Measurements from ENCODE around the gene PLCXD3. TPM values are rescaled to one million over a fixed set of nuclear protein-coding genes. Genes with fewer than 3 reads are reported as not detected.

PLCXD3 gene
- polyA plus RNA-seq, 4 donors = 0.27 to 4.4 (median 1.1) TPM

- Histone ChIP-seq H3K36me3 (ENCODE audit: control insufficient read depth in 3 of 3, insufficient read depth in 2 of 3, low read depth in 1 of 3, low read length in 3 of 3) (no peaks in the 10 kb centered on the region), H3K27ac (ENCODE audit: low read depth in 1 of 3, low read length in 2 of 3) (no peak overlapping the region), H3K9me3 (ENCODE audit: control insufficient read depth in 2 of 2, insufficient read depth in 1 of 2, low read depth in 1 of 2, low read length in 1 of 2) (peaks cover 0 to 8% of the 10 kb centered on the region in 2 donors), H3K27me3 (ENCODE audit: control insufficient read depth in 3 of 3, insufficient read depth in 3 of 3, low read length in 3 of 3) (no peaks in the 10 kb centered on the region), H3K4me1 (ENCODE audit: control insufficient read depth in 3 of 3, insufficient read depth in 2 of 3, low read depth in 1 of 3, low read length in 2 of 3) (peaks cover 0 to 10% (median 0%) of the 10 kb centered on the region in 3 donors), H3K4me3 (ENCODE audit: low read depth in 1 of 3, low read length in 3 of 3) (no peak overlapping the region)
- WGBS, 3 donors = 75 to 91% (median 83%) methylated on average over 2 of the region's 2 CpGs
- no peak for FAIRE-seq
- DNase-seq = no peak
Observed at GRCh38 chr5:41290810-41291209, 219.6 kb downstream of the PLCXD3 start.

GRCh38 chr5:41289970-41290464 lies 220.4 kb downstream of the PLCXD3 start:
- peaks cover 0 to 12% (median 0%) of the 10 kb centered on the region in 3 donors for H3K4me1 ChIP-seq (ENCODE audit: control insufficient read depth in 3 of 3, insufficient read depth in 2 of 3, low read depth in 1 of 3, low read length in 2 of 3)
- no peaks in the 10 kb centered on the region for H3K36me3 ChIP-seq (ENCODE audit: control insufficient read depth in 3 of 3, insufficient read depth in 2 of 3, low read depth in 1 of 3, low read length in 3 of 3)
- no peak overlapping the region for H3K4me3 ChIP-seq (ENCODE audit: low read depth in 1 of 3, low read length in 3 of 3)
- H3K27ac ChIP-seq (ENCODE audit: low read depth in 1 of 3, low read length in 2 of 3) = no peak overlapping the region
- no peaks in the 10 kb centered on the region for H3K27me3 ChIP-seq (ENCODE audit: control insufficient read depth in 3 of 3, insufficient read depth in 3 of 3, low read length in 3 of 3)
- 82 to 92% (median 86%) methylated on average over 4 of the region's 4 CpGs for WGBS, 3 donors
- FAIRE-seq (no peak), DNase-seq (no peak)
- H3K9me3 ChIP-seq (ENCODE audit: control insufficient read depth in 2 of 2, insufficient read depth in 1 of 2, low read depth in 1 of 2, low read length in 1 of 2) = peaks cover 0 to 8% of the 10 kb centered on the region in 2 donors

GRCh38 chr5:41286696-41287095 lies 223.7 kb downstream of the PLCXD3 start:
- Histone ChIP-seq H3K27me3 (ENCODE audit: control insufficient read depth in 3 of 3, insufficient read depth in 3 of 3, low read length in 3 of 3) (no peaks in the 10 kb centered on the region), H3K4me1 (ENCODE audit: control insufficient read depth in 3 of 3, insufficient read depth in 2 of 3, low read depth in 1 of 3, low read length in 2 of 3) (peaks cover 0 to 12% (median 0%) of the 10 kb centered on the region in 3 donors), H3K9me3 (ENCODE audit: control insufficient read depth in 2 of 2, insufficient read depth in 1 of 2, low read depth in 1 of 2, low read length in 1 of 2) (peaks cover 0 to 8% of the 10 kb centered on the region in 2 donors), H3K27ac (ENCODE audit: low read depth in 1 of 3, low read length in 2 of 3) (no peak overlapping the region), H3K36me3 (ENCODE audit: control insufficient read depth in 3 of 3, insufficient read depth in 2 of 3, low read depth in 1 of 3, low read length in 3 of 3) (no peaks in the 10 kb centered on the region), H3K4me3 (ENCODE audit: low read depth in 1 of 3, low read length in 3 of 3) (no peak overlapping the region)
- 10 to 30% (median 23%) methylated on average over 2 of the region's 2 CpGs for WGBS, 3 donors
- DNase-seq = no peak
- FAIRE-seq = no peak

GRCh38 chr5:41286165-41286564 lies 224.2 kb downstream of the PLCXD3 start:
- no peak overlapping the region for H3K4me3 ChIP-seq (ENCODE audit: low read depth in 1 of 3, low read length in 3 of 3)
- H3K27me3 ChIP-seq (ENCODE audit: control insufficient read depth in 3 of 3, insufficient read depth in 3 of 3, low read length in 3 of 3) = no peaks in the 10 kb centered on the region
- 22 to 59% (median 58%) methylated on average over 2 of the region's 2 CpGs for WGBS, 3 donors
- no peak overlapping the region for H3K27ac ChIP-seq (ENCODE audit: low read depth in 1 of 3, low read length in 2 of 3)
- H3K4me1 ChIP-seq (ENCODE audit: control insufficient read depth in 3 of 3, insufficient read depth in 2 of 3, low read depth in 1 of 3, low read length in 2 of 3) = peaks cover 0 to 9% (median 0%) of the 10 kb centered on the region in 3 donors
- FAIRE-seq (no peak), DNase-seq (peak in 1 of 2 donors; percentile 33)
- H3K36me3 ChIP-seq (ENCODE audit: control insufficient read depth in 3 of 3, insufficient read depth in 2 of 3, low read depth in 1 of 3, low read length in 3 of 3) = no peaks in the 10 kb centered on the region
- peaks cover 0 to 8% of the 10 kb centered on the region in 2 donors for H3K9me3 ChIP-seq (ENCODE audit: control insufficient read depth in 2 of 2, insufficient read depth in 1 of 2, low read depth in 1 of 2, low read length in 1 of 2)

- Histone ChIP-seq H3K9me3 (ENCODE audit: control insufficient read depth in 2 of 2, insufficient read depth in 1 of 2, low read depth in 1 of 2, low read length in 1 of 2) (peaks cover 0 to 2% of the 10 kb centered on the region in 2 donors), H3K4me3 (ENCODE audit: low read depth in 1 of 3, low read length in 3 of 3) (no peak overlapping the region), H3K4me1 (ENCODE audit: control insufficient read depth in 3 of 3, insufficient read depth in 2 of 3, low read depth in 1 of 3, low read length in 2 of 3) (peaks cover 0 to 5% (median 0%) of the 10 kb centered on the region in 3 donors), H3K36me3 (ENCODE audit: control insufficient read depth in 3 of 3, insufficient read depth in 2 of 3, low read depth in 1 of 3, low read length in 3 of 3) (no peaks in the 10 kb centered on the region), H3K27me3 (ENCODE audit: control insufficient read depth in 3 of 3, insufficient read depth in 3 of 3, low read length in 3 of 3) (no peaks in the 10 kb centered on the region), H3K27ac (ENCODE audit: low read depth in 1 of 3, low read length in 2 of 3) (no peak overlapping the region)
- FAIRE-seq (no peak), DNase-seq (no peak)
- 54 to 80% (median 77%) methylated on average over 2 of the region's 2 CpGs for WGBS, 3 donors
Observed at GRCh38 chr5:41284938-41285337, 225.5 kb downstream of the PLCXD3 start.

GRCh38 chr5:41281215-41281810 lies 229.1 kb downstream of the PLCXD3 start:
- FAIRE-seq (no peak), DNase-seq (peak; percentile 12 to 47)
- no peaks in the 10 kb centered on the region for H3K36me3 ChIP-seq (ENCODE audit: control insufficient read depth in 3 of 3, insufficient read depth in 2 of 3, low read depth in 1 of 3, low read length in 3 of 3)
- no peak overlapping the region for H3K27ac ChIP-seq (ENCODE audit: low read depth in 1 of 3, low read length in 2 of 3)
- no peaks in the 10 kb centered on the region for H3K9me3 ChIP-seq (ENCODE audit: control insufficient read depth in 2 of 2, insufficient read depth in 1 of 2, low read depth in 1 of 2, low read length in 1 of 2)
- peaks cover 0 to 5% (median 0%) of the 10 kb centered on the region in 3 donors for H3K4me1 ChIP-seq (ENCODE audit: control insufficient read depth in 3 of 3, insufficient read depth in 2 of 3, low read depth in 1 of 3, low read length in 2 of 3)
- WGBS, 3 donors = 22 to 39% (median 23%) methylated on average over 12 of the region's 12 CpGs
- no peaks in the 10 kb centered on the region for H3K27me3 ChIP-seq (ENCODE audit: control insufficient read depth in 3 of 3, insufficient read depth in 3 of 3, low read length in 3 of 3)
- no peak overlapping the region for H3K4me3 ChIP-seq (ENCODE audit: low read depth in 1 of 3, low read length in 3 of 3)

- no peak for FAIRE-seq
- WGBS, 3 donors = 59 to 85% (median 68%) methylated on average over 2 of the region's 2 CpGs
- DNase-seq = no peak
Observed at GRCh38 chr5:41279040-41279439, 231.4 kb downstream of the PLCXD3 start.

GRCh38 chr5:41277476-41278245 lies 232.7 kb downstream of the PLCXD3 start:
- DNase-seq = no peak
- WGBS, 3 donors = 68 to 85% (median 70%) methylated on average over 4 of the region's 4 CpGs
- Histone ChIP-seq H3K4me1 (ENCODE audit: control insufficient read depth in 3 of 3, insufficient read depth in 2 of 3, low read depth in 1 of 3, low read length in 2 of 3) (no peaks in the 10 kb centered on the region), H3K36me3 (ENCODE audit: control insufficient read depth in 3 of 3, insufficient read depth in 2 of 3, low read depth in 1 of 3, low read length in 3 of 3) (no peaks in the 10 kb centered on the region), H3K27me3 (ENCODE audit: control insufficient read depth in 3 of 3, insufficient read depth in 3 of 3, low read length in 3 of 3) (no peaks in the 10 kb centered on the region), H3K27ac (ENCODE audit: low read depth in 1 of 3, low read length in 2 of 3) (no peak overlapping the region), H3K9me3 (ENCODE audit: control insufficient read depth in 2 of 2, insufficient read depth in 1 of 2, low read depth in 1 of 2, low read length in 1 of 2) (no peaks in the 10 kb centered on the region), H3K4me3 (ENCODE audit: low read depth in 1 of 3, low read length in 3 of 3) (no peak overlapping the region)
- no peak for FAIRE-seq

More at GRCh38 chr5:41279040-41279439, 231.4 kb downstream of the PLCXD3 start:
- H3K9me3 ChIP-seq (ENCODE audit: control insufficient read depth in 2 of 2, insufficient read depth in 1 of 2, low read depth in 1 of 2, low read length in 1 of 2) = no peaks in the 10 kb centered on the region
- H3K36me3 ChIP-seq (ENCODE audit: control insufficient read depth in 3 of 3, insufficient read depth in 2 of 3, low read depth in 1 of 3, low read length in 3 of 3) = no peaks in the 10 kb centered on the region
- no peak overlapping the region for H3K4me3 ChIP-seq (ENCODE audit: low read depth in 1 of 3, low read length in 3 of 3)
- H3K4me1 ChIP-seq (ENCODE audit: control insufficient read depth in 3 of 3, insufficient read depth in 2 of 3, low read depth in 1 of 3, low read length in 2 of 3) = no peaks in the 10 kb centered on the region
- no peaks in the 10 kb centered on the region for H3K27me3 ChIP-seq (ENCODE audit: control insufficient read depth in 3 of 3, insufficient read depth in 3 of 3, low read length in 3 of 3)
- H3K27ac ChIP-seq (ENCODE audit: low read depth in 1 of 3, low read length in 2 of 3) = no peak overlapping the region

Data from small intestine (tissue), 7 donors.